Psoas muscle (tissue), 8 donors: ENCODE measurements around the gene ANAPC15. TPM values are rescaled to one million over a fixed set of nuclear protein-coding genes. Genes with fewer than 3 reads are reported as not detected.
"Not testable (repeated sequence)": the region's sequence is repeated elsewhere in the genome, so short reads cannot be mapped to it uniquely, and the experiment has no call there.

Source experiments
- ATAC-seq, 4 donors: fragments of 200-7000 bp; cut with Tn5 transposase; one replicate each; pipeline ENCODE4 v1.9.1; 2020; ENCODE audit warnings: moderate library complexity in 3 of 4, mild to moderate bottlenecking in 2 of 4
- DNase-seq, 2 donors: peaks; one replicate each; pipeline ENCODE4 v3.0.0-alpha.2; 2020
- H3K27ac ChIP-seq: fragments of 200-600 bp; one replicate; pipeline ENCODE4 v1.8.0; 2022
- H3K27me3 ChIP-seq, 3 donors: fragments of 200-600 bp in 1 of 3; one replicate each; pipeline versions ENCODE4 v1.6.1 to v1.8.0; 2013 to 2022; ENCODE audit warnings: low read length in 2 of 3, mild to moderate bottlenecking in 2 of 3, moderate library complexity in 1 of 3; ENCODE audit not compliant: insufficient read depth in 3 of 3
- H3K36me3 ChIP-seq, 2 donors: fragments of 200-600 bp in 1 of 2; one replicate each; pipeline versions ENCODE4 v1.6.1 to v1.8.0; 2013 to 2022; ENCODE audit warnings: low read depth in 1 of 2, mild to moderate bottlenecking in 1 of 2, moderate library complexity in 1 of 2; ENCODE audit not compliant: insufficient read depth in 1 of 2
- H3K4me1 ChIP-seq: fragments of 200-600 bp; one replicate; pipeline ENCODE4 v1.8.0; 2022
- H3K4me3 ChIP-seq: fragments of 200-600 bp; one replicate; pipeline ENCODE4 v1.8.0; 2022; ENCODE audit warnings: mild to moderate bottlenecking
- H3K9me3 ChIP-seq: fragments of 200-600 bp; one replicate; pipeline ENCODE4 v1.8.0; 2022
- CTCF ChIP-seq: fragments of 200-600 bp; IDR thresholded peaks from one replicate; pipeline ENCODE4 v1.8.0; 2022; ENCODE audit warnings: antibody characterized with exemption
- WGBS, 3 donors: extraction: QIAGEN DNeasy Blood & Tissue Kit; methylation state at CpG; one replicate each; pipeline versions ENCODE4 v1.1.6 to v1.1.7; 2013; 5-methylcytosine and 5-hydroxymethylcytosine counted together
- intact Hi-C, 2 donors: fragments of 100-400 bp; cut with DNase I; formaldehyde crosslinking; loops; one replicate each; pipeline versions ENCODE4 v1.11.0 to v1.14.2; 2022
- polyA plus RNA-seq, 3 donors: library from polyadenylated mRNA; stranded (reverse); fragments of 200-250 nt; gene quantifications; one replicate each; pipeline ENCODE4 v1.2.3, GENCODE V29; 2013
- total RNA-seq, 4 donors: library from RNA; stranded (reverse); fragmentation: NEBNext Ultra II Directional in 2 of 4; extraction: Animal tissue kit (Norgen Biotek cat#: 25700) in 2 of 4; gene quantifications; one replicate each; pipeline versions ENCODE4 v1.2.1 to v1.2.4, GENCODE V29; 2021 to 2023
- donor health status: healthy with polysubstance abuse.
- donor health status: DM: no; HTN: no; CAD: no; lungs with moderate emphysema.
- donor health status: Bipolar disorder and iron deficiency.
- donor health status: healthy.
- donor health status: DM: yes; HTN: yes; CAD: no.
- donor health status: DM: no; HTN: no; CAD: no.
- donor health status: DM: no; HTN: no; CAD: no.
- donor health status: DM: yes; HTN: yes; CAD: no.

Gene ANAPC15
- total and polyA plus RNA-seq, 7 donors = 32.7 to 49.2 (median 37.5) TPM

- H3K4me3 ChIP-seq = no peak overlapping the region
- H3K27ac ChIP-seq = no peak overlapping the region
- no peaks in the 10 kb centered on the region for H3K4me1 ChIP-seq
- TF ChIP-seq CTCF = no peak
- WGBS, 3 donors = 83 to 87% (median 84%) methylated on average over 3 of the region's 3 CpGs
- DNase-seq = no peak
- no peaks in the 10 kb centered on the region for H3K36me3 ChIP-seq
- H3K27me3 ChIP-seq = no peaks in the 10 kb centered on the region
- no peak for ATAC-seq
- no peaks in the 10 kb centered on the region for H3K9me3 ChIP-seq
- intact Hi-C loops = no loop called here
These were observed 42.3 kb upstream of the ANAPC15 start for GRCh38 chr11:72154816-72155215.

- WGBS, 3 donors = 79 to 90% (median 90%) methylated on average over 6 of the region's 6 CpGs
- H3K27me3 ChIP-seq, H3K9me3 ChIP-seq, H3K4me3 ChIP-seq, DNase-seq, H3K36me3 ChIP-seq, intact Hi-C loops, ATAC-seq, H3K27ac ChIP-seq, H3K4me1 ChIP-seq: not testable (repeated sequence)
These were observed 41.4 kb upstream of the ANAPC15 start for GRCh38 chr11:72153874-72154273.

GRCh38 chr11:72150882-72151281 lies 38.4 kb upstream of the ANAPC15 start:
- DNase-seq (no peak), ATAC-seq (no peak)
- no peak overlapping the region for H3K4me3 ChIP-seq
- TF ChIP-seq CTCF = no peak
- no peak overlapping the region for H3K27ac ChIP-seq
- WGBS, 3 donors = 70 to 80% (median 79%) methylated on average over 4 of the region's 4 CpGs
- H3K36me3 ChIP-seq = no peaks in the 10 kb centered on the region
- H3K4me1 ChIP-seq = no peaks in the 10 kb centered on the region
- no peaks in the 10 kb centered on the region for H3K27me3 ChIP-seq
- intact Hi-C loops = no loop called here
- no peaks in the 10 kb centered on the region for H3K9me3 ChIP-seq

GRCh38 chr11:72146625-72147024 lies 34.1 kb upstream of the ANAPC15 start:
- DNase-seq (no peak), ATAC-seq (no peak)
- Histone ChIP-seq H3K36me3 (no peaks in the 10 kb centered on the region), H3K9me3 (no peaks in the 10 kb centered on the region), H3K27me3 (no peaks in the 10 kb centered on the region), H3K4me3 (no peak overlapping the region), H3K27ac (no peak overlapping the region), H3K4me1 (no peaks in the 10 kb centered on the region)
- no peak for TF ChIP-seq CTCF
- 21 to 29% (median 24%) methylated on average over 2 of the region's 2 CpGs for WGBS, 3 donors
- intact Hi-C loops = no loop called here

- no peaks in the 10 kb centered on the region for H3K9me3 ChIP-seq
- TF ChIP-seq CTCF = no peak
- ATAC-seq (no peak), DNase-seq (no peak)
- H3K27ac ChIP-seq = no peak overlapping the region
- H3K4me3 ChIP-seq = no peak overlapping the region
- no peaks in the 10 kb centered on the region for H3K36me3 ChIP-seq
- intact Hi-C loops = loop anchor here in 1 of 2 donors (2.0 kb wide), 1 partner anchor 168 kb away; no protein-coding TSS in a partner anchor
- H3K4me1 ChIP-seq = no peaks in the 10 kb centered on the region
- 90 to 95% (median 94%) methylated on average over 4 of the region's 4 CpGs for WGBS, 3 donors
- H3K27me3 ChIP-seq = no peaks in the 10 kb centered on the region
These were observed 32.5 kb upstream of the ANAPC15 start for GRCh38 chr11:72144807-72145565.

GRCh38 chr11:72142543-72142942 lies 30.0 kb upstream of the ANAPC15 start:
- WGBS, 3 donors = 68 to 100% (median 75%) methylated on average over 1 of the region's 1 CpG
- H3K9me3 ChIP-seq, intact Hi-C loops, H3K4me1 ChIP-seq, H3K36me3 ChIP-seq, DNase-seq, ATAC-seq, H3K4me3 ChIP-seq, H3K27me3 ChIP-seq, H3K27ac ChIP-seq: not testable (repeated sequence)

GRCh38 chr11:72142086-72142485 lies 29.6 kb upstream of the ANAPC15 start:
- H3K4me1 ChIP-seq, H3K9me3 ChIP-seq, H3K4me3 ChIP-seq, intact Hi-C loops, ATAC-seq, DNase-seq, H3K27ac ChIP-seq, H3K36me3 ChIP-seq, H3K27me3 ChIP-seq: not testable (repeated sequence)
- 33 to 50% (median 38%) methylated on average over 1 of the region's 1 CpG for WGBS, 3 donors
